NT2/D1 (cell line): ENCODE results near the gene UPK3B.
"Not testable (repeated sequence)": the region's sequence is repeated elsewhere in the genome, so short reads cannot be mapped to it uniquely, and the experiment has no call there.

ENCODE experiments used
- DNase-seq: peaks from one replicate; pipeline ENCODE4 v3.0.0-alpha.2; 2011; ENCODE audit warnings: low read depth, low spot score
- H3K27me3 ChIP-seq: 2 replicates; pipeline ENCODE4 v1.6.0; 2011; ENCODE audit warnings: mild to moderate bottlenecking; ENCODE audit not compliant: insufficient read length, insufficient read depth
- H3K36me3 ChIP-seq: 2 replicates; pipeline ENCODE4 v1.6.1; 2011; ENCODE audit warnings: mild to moderate bottlenecking, low read length, mixed read lengths; ENCODE audit not compliant: insufficient read depth, insufficient read length
- H3K4me1 ChIP-seq: 2 replicates; pipeline ENCODE4 v1.5.1; 2011; ENCODE audit not compliant: insufficient read depth, insufficient read length
- H3K4me3 ChIP-seq: 2 replicates; pipeline ENCODE4 v1.5.1; 2011; ENCODE audit warnings: low read depth; ENCODE audit not compliant: insufficient read length
- H3K9ac ChIP-seq: 2 replicates; pipeline ENCODE4 v1.6.0; 2011; ENCODE audit warnings: low read depth; ENCODE audit not compliant: insufficient read length
- H3K9me3 ChIP-seq: 2 replicates; pipeline ENCODE4 v1.5.1; 2011; ENCODE audit warnings: mild to moderate bottlenecking, low read length; ENCODE audit not compliant: insufficient read depth
- SUZ12 ChIP-seq: IDR thresholded peaks from 2 replicates; pipeline ENCODE4 v1.6.1; 2011; ENCODE audit not compliant: insufficient read length, insufficient read depth; ENCODE audit errors: extremely low read depth
- YY1 ChIP-seq: IDR thresholded peaks from 2 replicates; pipeline ENCODE4 v1.6.1; 2011; ENCODE audit not compliant: insufficient read length, insufficient read depth
- ZNF274 ChIP-seq: IDR thresholded peaks from 2 replicates; pipeline ENCODE4 v1.6.1; 2011; ENCODE audit warnings: mild to moderate bottlenecking, low read depth, low read length

Gene UPK3B

DNA sequence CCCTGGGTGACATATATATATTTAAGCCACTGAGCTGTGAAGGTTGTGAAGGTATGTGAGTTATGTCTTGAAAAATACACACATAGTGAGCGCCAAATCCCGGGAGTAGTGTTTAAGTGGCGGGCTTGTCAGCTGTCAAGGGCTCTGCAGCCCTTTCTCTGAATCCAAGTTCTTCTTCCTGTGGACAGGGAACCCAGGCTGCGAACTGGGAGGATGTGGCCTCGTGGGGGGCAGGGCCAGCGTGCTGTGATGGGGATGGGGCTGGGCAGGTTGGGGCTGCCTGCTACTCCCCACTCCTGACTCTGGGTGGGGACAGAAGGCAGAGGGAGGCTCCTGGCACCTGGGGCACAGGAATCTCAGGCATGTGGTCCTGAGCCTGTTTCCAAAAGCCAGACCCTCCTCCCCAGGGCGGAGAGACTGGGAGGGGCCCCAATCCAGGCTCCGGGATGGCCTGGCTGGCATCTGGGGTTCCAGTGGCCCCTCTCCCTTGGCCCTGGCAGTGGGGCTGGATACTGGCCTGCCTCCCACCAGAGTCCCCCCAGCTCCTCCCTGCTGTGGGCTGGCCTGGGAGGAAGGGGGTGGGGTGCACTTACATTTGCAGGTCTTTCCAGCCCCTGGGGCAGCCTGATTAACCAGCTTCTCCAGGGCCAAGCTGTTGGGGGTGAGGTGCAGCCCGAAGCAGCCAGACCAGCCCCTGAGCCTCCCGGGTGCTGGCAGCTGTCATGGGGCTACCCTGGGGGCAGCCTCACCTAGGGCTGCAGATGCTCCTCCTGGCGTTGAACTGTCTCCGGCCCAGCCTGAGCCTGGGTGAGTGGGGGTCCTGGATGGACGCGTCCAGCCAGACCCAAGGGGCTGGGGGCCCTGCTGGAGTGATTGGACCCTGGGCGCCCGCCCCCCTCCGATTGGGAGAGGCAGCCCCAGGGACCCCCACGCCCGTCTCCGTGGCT is at the start of gene UPK3B:
Gene UPK3B, plus strand, starts transcription at position 622 of the 947 bp plus-strand sequence. Its CDS starts 101 bp downstream, at position 723.
- DNase-seq: no peak
- no peak within 1 kb of the TSS for H3K9ac ChIP-seq
- no peaks in the 10 kb centered on the region for H3K27me3 ChIP-seq
- H3K4me1 ChIP-seq: peaks cover 12% of the 10 kb centered on the region
- no peaks in the 10 kb centered on the region for H3K9me3 ChIP-seq
- H3K4me3 ChIP-seq: no peak within 1 kb of the TSS
- H3K36me3 ChIP-seq: peaks cover 15% of the 10 kb centered on the region
- TF ChIP-seq SUZ12 (no peak), YY1 (no peak), ZNF274 (no peak)

DNA sequence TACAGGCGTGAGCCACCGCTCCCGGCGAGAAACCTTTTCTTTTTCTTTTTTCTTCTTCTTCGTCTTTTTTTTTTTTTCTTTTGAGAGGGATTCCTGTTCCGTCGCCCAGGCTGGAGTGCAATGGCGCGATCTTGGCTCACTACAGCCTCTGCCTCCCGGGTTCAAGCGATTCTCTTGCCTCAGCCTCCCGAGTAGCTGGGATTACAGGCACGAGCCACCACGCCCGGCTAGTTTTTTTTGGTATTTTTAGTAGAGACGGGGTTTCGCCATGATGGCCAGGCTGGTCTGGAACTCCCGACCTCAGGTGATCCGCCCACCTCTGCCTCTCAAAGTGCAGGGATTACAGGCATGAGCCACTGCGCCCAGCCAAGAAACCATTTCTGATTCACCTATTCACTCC is 49.6 kb upstream of the UPK3B start:
- H3K9ac ChIP-seq, H3K9me3 ChIP-seq, DNase-seq, H3K4me1 ChIP-seq, H3K27me3 ChIP-seq, H3K36me3 ChIP-seq, H3K4me3 ChIP-seq: not testable (repeated sequence)

- H3K27me3 ChIP-seq, H3K9me3 ChIP-seq, H3K36me3 ChIP-seq, H3K9ac ChIP-seq, H3K4me1 ChIP-seq, DNase-seq: not testable (repeated sequence)
- peak within 1 kb of the TSS; percentile 26 for H3K4me3 ChIP-seq
These were observed 48.8 kb upstream of the UPK3B start, which contains the start of gene DTX2 for GRCh38 chr7:76461464-76462101. TSS of gene DTX2 (plus strand) at chr7:76461709. CDS start at chr7:76480510, 18,801 bp downstream.

DNA sequence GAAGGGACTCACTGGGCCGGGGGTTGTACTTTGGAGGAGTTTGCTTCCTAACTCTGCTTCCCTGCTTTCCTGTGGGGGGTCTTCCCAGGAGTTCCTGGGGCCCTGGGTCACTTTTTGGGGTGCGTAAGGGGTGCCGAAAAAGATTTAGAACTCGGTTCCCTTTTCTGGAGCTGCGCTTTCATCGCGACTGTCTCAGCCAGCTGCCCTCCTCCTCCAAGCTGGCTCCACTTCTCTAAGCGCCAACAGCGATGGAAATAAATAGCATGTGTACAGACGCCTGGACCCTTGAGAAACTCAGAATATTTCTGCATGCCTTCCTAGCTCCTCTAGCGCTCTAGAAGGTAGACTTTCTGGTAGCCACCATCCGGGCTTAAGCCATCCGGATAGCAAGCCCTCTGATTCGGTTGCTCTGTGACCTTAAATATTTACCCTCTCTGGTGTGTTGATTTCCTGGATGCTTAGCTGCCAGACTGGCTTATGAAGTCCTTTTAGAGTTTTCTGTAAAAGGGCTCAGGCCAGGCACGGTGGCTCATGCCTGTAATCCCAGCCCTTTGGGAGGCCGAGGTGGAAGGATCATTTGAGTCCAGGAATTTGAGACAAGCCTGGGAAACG is 48.0 kb upstream of the UPK3B start:
- H3K9me3 ChIP-seq, H3K4me1 ChIP-seq, H3K36me3 ChIP-seq, H3K27me3 ChIP-seq, H3K9ac ChIP-seq, DNase-seq, H3K4me3 ChIP-seq: not testable (repeated sequence)

DNA sequence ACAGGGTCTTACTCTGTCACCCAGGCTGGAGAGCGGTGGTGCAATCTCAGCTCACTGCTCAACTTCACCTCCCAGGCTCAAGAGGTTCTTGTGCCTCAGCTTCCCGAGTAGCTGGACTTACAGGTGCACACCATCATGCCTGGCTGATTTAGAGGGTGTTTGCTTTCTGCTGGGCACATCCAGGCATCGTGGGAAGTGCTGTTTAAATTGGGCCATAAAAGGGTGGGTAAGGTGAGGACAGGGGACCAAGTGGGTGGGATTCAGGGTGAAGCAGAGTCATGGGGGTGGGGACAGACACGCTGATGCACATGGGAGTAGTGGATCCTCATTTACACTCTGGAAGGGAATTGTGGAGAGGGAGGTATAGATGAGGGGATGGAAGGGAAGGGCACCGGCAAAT is 45.4 kb upstream of the UPK3B start:
- H3K9me3 ChIP-seq, H3K36me3 ChIP-seq, H3K4me3 ChIP-seq, H3K4me1 ChIP-seq, H3K9ac ChIP-seq, DNase-seq, H3K27me3 ChIP-seq: not testable (repeated sequence)

- not testable (repeated sequence) for H3K36me3 ChIP-seq, H3K4me3 ChIP-seq, DNase-seq, H3K4me1 ChIP-seq, H3K9me3 ChIP-seq, H3K27me3 ChIP-seq, H3K9ac ChIP-seq
These were observed 44.4 kb upstream of the UPK3B start for GRCh38 chr7:76465950-76466349.

GRCh38 chr7:76467743-76468404 is 42.5 kb upstream of the UPK3B start:
- not testable (repeated sequence) for H3K4me1 ChIP-seq, DNase-seq, H3K27me3 ChIP-seq, H3K9me3 ChIP-seq, H3K4me3 ChIP-seq, H3K36me3 ChIP-seq, H3K9ac ChIP-seq

DNA sequence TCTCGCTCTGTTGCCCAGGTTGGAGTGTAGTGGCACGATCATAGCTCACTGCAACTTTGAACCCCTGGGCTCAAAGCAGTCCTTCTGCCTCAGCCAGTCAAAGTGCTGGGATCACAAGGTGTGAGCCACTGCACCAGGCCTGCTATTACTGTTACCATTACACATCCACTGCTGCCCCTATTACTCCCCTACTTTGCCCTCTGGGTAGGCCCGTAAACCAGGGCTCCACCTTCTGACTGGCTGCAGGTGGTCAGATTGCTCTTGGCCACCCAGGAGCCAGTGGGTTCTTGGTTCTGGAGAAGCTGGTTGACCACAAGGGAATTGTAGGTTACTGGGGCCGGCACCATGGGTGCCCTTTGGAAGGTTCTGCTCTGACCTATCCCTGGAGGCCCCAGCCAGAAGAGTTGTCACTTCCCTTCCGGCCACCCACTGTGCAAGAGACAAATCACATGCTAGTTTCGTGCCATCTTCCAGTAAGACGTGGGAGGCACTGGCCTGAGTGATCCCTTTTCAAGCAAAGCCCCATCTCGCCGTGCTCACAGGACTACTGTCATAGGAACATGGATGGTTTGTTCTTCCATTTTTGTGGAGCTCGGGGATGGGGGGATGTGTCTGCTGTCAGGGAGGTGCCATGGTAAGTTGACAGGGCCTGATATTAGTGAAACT is 38.7 kb upstream of the UPK3B start:
- not testable (repeated sequence) for H3K36me3 ChIP-seq, H3K9ac ChIP-seq, H3K9me3 ChIP-seq, H3K27me3 ChIP-seq, H3K4me3 ChIP-seq, H3K4me1 ChIP-seq, DNase-seq

DNA sequence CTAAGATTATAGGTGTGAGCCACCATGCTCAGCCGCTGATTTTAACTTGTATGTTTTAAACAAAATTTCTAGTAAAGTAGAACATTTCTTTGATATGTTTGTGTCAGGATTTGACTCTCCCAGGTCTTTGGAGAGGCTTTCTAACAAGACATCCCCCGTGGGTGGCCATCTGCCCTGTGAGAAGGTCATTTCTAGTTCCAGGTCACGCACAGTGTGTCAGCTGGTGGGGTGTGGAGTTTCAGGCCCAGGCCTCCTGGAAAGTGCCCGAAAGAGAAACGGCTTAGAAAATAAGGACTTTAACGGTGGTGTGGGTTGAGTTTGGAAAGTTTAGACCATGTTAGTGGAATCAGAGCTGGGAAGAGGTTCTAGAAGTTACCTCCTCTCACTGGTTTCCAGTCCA is 37.3 kb upstream of the UPK3B start:
- not testable (repeated sequence) for DNase-seq, H3K36me3 ChIP-seq, H3K9me3 ChIP-seq, H3K9ac ChIP-seq, H3K4me3 ChIP-seq, H3K4me1 ChIP-seq, H3K27me3 ChIP-seq

DNA sequence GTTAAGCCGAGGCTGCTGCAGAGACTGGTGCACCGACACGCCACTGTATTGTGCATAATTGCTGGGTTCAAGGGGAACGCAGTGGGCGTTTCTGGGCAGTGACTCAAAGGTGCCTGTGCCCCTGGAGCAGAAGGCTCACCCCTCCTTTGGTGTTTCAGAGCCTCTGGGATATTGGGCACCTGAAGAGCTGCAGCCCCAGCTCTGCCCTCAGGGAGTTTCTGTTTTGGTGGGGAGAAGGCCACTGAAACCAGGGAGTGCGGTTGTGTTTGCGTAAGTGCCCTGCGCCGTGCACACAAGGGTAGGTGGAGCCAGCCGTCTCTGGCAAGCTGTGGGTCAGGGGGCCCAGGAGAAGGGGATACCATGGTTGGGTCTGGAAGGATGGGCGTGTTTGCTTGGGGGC is 34.1 kb upstream of the UPK3B start:
- H3K36me3 ChIP-seq, H3K9me3 ChIP-seq, DNase-seq: not testable (repeated sequence)

More for the DNA sequence above, 34.1 kb upstream of the UPK3B start:
- not testable (repeated sequence) for H3K4me3 ChIP-seq, H3K9ac ChIP-seq, H3K27me3 ChIP-seq, H3K4me1 ChIP-seq
